IMR-90 (cell line): ENCODE data around the gene SVEP1. TPM values are rescaled to one million over a fixed set of nuclear protein-coding genes. Genes with fewer than 3 reads are reported as not detected.
A peak's percentile ranks its signal among the peaks of the same experiment; 100 is the strongest.

Experiments used
- ATAC-seq: fragments of 200-7000 bp; cut with Tn5 transposase; 2 replicates; pipeline ENCODE4 v1.9.1; 2020; ENCODE audit warnings: low read depth, mild to moderate bottlenecking, moderate library complexity
- BruUV-seq: library from RNA; stranded (reverse); fragments of 400-500 nt; replicated peaks from 2 replicates; lab custom pipeline; 2021; lab: Mats Ljungman, UMichigan
- CTCF ChIA-PET: fragments of 300-600 bp; formaldehyde crosslinking; extraction: SDS; loops from one replicate; lab custom pipeline; 2021; ENCODE audit warnings: antibody characterized with exemption; lab: Yijun Ruan, JAX
- POLR2A ChIA-PET: fragments of 300-600 bp; sonication (Branson Sonifier 250); formaldehyde crosslinking; loops from one replicate; lab custom pipeline; 2022; ENCODE audit warnings: antibody characterized with exemption; ENCODE audit not compliant: unreplicated experiment; lab: Charles Lee
- DNase-seq: peaks from one replicate; pipeline ENCODE4 v3.0.0; 2013
- H2AFZ ChIP-seq: replicated peaks from 2 replicates; pipeline ENCODE3; 2013; ENCODE audit warnings: low read length, mild to moderate bottlenecking; ENCODE audit not compliant: poor library complexity
- H2AK5ac ChIP-seq: 2 replicates; pipeline ENCODE4 v1.6.1; 2013; ENCODE audit warnings: low read depth, low read length, inconsistent platforms
- H2AK9ac ChIP-seq: replicated peaks from 2 replicates; pipeline ENCODE3; 2013; ENCODE audit warnings: mild to moderate bottlenecking, low read depth, low read length, moderate library complexity; ENCODE audit not compliant: poor library complexity
- H2BK120ac ChIP-seq: 2 replicates; pipeline ENCODE4 v1.6.1; 2013; ENCODE audit warnings: low read depth, low read length, inconsistent platforms
- H2BK15ac ChIP-seq: 3 replicates; pipeline ENCODE4 v1.6.1; 2013; ENCODE audit warnings: low read depth, low read length, inconsistent platforms
- H2BK20ac ChIP-seq: 2 replicates; pipeline ENCODE4 v1.6.1; 2013; ENCODE audit warnings: low read depth, mild to moderate bottlenecking, inconsistent platforms, low read length, moderate library complexity
- H2BK5ac ChIP-seq: 2 replicates; pipeline ENCODE4 v1.6.1; 2013; ENCODE audit warnings: mild to moderate bottlenecking, low read depth, low read length, inconsistent platforms; ENCODE audit not compliant: poor library complexity, severe bottlenecking
- H3K14ac ChIP-seq: replicated peaks from 2 replicates; pipeline ENCODE4 v1.6.1; 2013; ENCODE audit warnings: low read depth, low read length, inconsistent platforms
- H3K18ac ChIP-seq: 2 replicates; pipeline ENCODE4 v1.6.1; 2013; ENCODE audit warnings: low read depth, low read length, control low read depth
- H3K23ac ChIP-seq: 2 replicates; pipeline ENCODE4 v1.6.1; 2013; ENCODE audit warnings: low read depth, low read length, inconsistent platforms
- H3K27ac ChIP-seq: 2 replicates; pipeline ENCODE4 v1.5.1; 2013; ENCODE audit warnings: mild to moderate bottlenecking, control low read depth, low read length; ENCODE audit not compliant: insufficient read depth
- H3K27me3 ChIP-seq: 2 replicates; pipeline ENCODE4 v1.6.1; 2013; ENCODE audit warnings: low read length; ENCODE audit not compliant: control insufficient read depth, insufficient read depth
- H3K36me3 ChIP-seq: 2 replicates; pipeline ENCODE4 v1.6.1; 2013; ENCODE audit warnings: low read length, mixed read lengths; ENCODE audit not compliant: control insufficient read depth, insufficient read depth
- H3K4ac ChIP-seq: 2 replicates; pipeline ENCODE4 v1.6.1; 2013; ENCODE audit warnings: low read depth, low read length, inconsistent platforms
- H3K4me1 ChIP-seq: 2 replicates; pipeline ENCODE4 v1.6.1; 2013; ENCODE audit warnings: low read length, mixed read lengths; ENCODE audit not compliant: control insufficient read depth, insufficient read depth
- H3K4me2 ChIP-seq: 2 replicates; pipeline ENCODE4 v1.6.1; 2013; ENCODE audit warnings: low read depth, mild to moderate bottlenecking, control low read depth, low read length, moderate library complexity
- H3K4me3 ChIP-seq: 2 replicates; pipeline ENCODE4 v1.5.1; 2013; ENCODE audit warnings: low read depth, mild to moderate bottlenecking, control low read depth, low read length, moderate library complexity; ENCODE audit not compliant: insufficient read depth
- H3K56ac ChIP-seq: 2 replicates; pipeline ENCODE4 v1.6.1; 2013; ENCODE audit warnings: low read length, inconsistent platforms; ENCODE audit not compliant: insufficient read depth; ENCODE audit errors: extremely low read depth
- H3K79me1 ChIP-seq, 2 experiments: 2 replicates each; pipeline ENCODE4 v1.6.1; 2013; ENCODE audit warnings: low read length in 2 of 2, inconsistent platforms in 1 of 2, low read depth in 1 of 2
- H3K9ac ChIP-seq: 2 replicates; pipeline ENCODE4 v1.6.1; 2013; ENCODE audit warnings: low read depth, low read length, control low read depth
- H3K9me1 ChIP-seq: 2 replicates; pipeline ENCODE4 v1.6.1; 2013; ENCODE audit warnings: low read length, inconsistent platforms; ENCODE audit not compliant: insufficient read depth
- H3K9me3 ChIP-seq: 2 replicates; pipeline ENCODE4 v1.6.1; 2013; ENCODE audit warnings: low read length; ENCODE audit not compliant: control insufficient read depth, insufficient read depth
- H4K20me1 ChIP-seq: 2 replicates; pipeline ENCODE4 v1.6.1; 2013; ENCODE audit warnings: low read length, inconsistent platforms; ENCODE audit not compliant: insufficient read depth
- H4K5ac ChIP-seq: 2 replicates; pipeline ENCODE4 v1.6.1; 2013; ENCODE audit warnings: mild to moderate bottlenecking, low read depth, low read length, control low read depth
- H4K8ac ChIP-seq, 2 experiments: 2 replicates each; pipeline ENCODE4 v1.6.1; 2013; ENCODE audit warnings: low read depth in 2 of 2, low read length in 2 of 2, control low read depth in 1 of 2, inconsistent platforms in 1 of 2
- H4K91ac ChIP-seq: 2 replicates; pipeline ENCODE4 v1.6.1; 2013; ENCODE audit warnings: low read depth, low read length, inconsistent platforms; ENCODE audit not compliant: insufficient read depth
- CHD1 ChIP-seq: IDR thresholded peaks from 2 replicates; pipeline ENCODE4 v1.6.1; 2012; ENCODE audit warnings: low read depth, low read length, improper control_type of control experiment
- MXI1 ChIP-seq: IDR thresholded peaks from 2 replicates; pipeline ENCODE4 v1.6.1; 2012; ENCODE audit warnings: low read depth, mild to moderate bottlenecking, low read length, moderate library complexity, borderline replicate concordance
- RAD21 ChIP-seq: IDR thresholded peaks from 2 replicates; pipeline ENCODE4 v1.6.1; 2012; ENCODE audit warnings: low read length, improper control_type of control experiment
- SMC3 ChIP-seq: fragments of 150-350 bp; IDR thresholded peaks from 2 replicates; pipeline ENCODE4 v1.6.1; 2016; ENCODE audit warnings: low read depth, mild to moderate bottlenecking, antibody characterized with exemption, low read length, moderate library complexity
- WGBS, 2 experiments: methylation state at CpG; one replicate each; pipeline versions ENCODE4 v1.1.5 to v1.1.7; 2013; ENCODE audit warnings: missing lambda C conversion rate in 2 of 2; ENCODE audit not compliant: insufficient read length in 1 of 2; ENCODE audit errors: extremely low coverage in 2 of 2; 5-methylcytosine and 5-hydroxymethylcytosine counted together
- dilution Hi-C: fragments of 300-500 bp; cut with HindIII; formaldehyde crosslinking; loops from one replicate; pipeline ENCODE4 v1.14.3; 2018; ENCODE audit warnings: low sequenced_read_pairs; ENCODE audit not compliant: unreplicated experiment
- in situ Hi-C: fragments of 300-500 bp; cut with MboI; formaldehyde crosslinking; loops from 3 replicates; pipeline ENCODE4 v1.14.3; 2019; ENCODE audit warnings: low sequenced_read_pairs, inconsistent platforms, mixed read lengths
- intact Hi-C: fragments of 100-400 bp; cut with micrococcal nuclease; formaldehyde crosslinking; loops from 2 replicates; pipeline ENCODE4 v1.10.0; 2022
- polyA plus RNA-seq, 3 experiments: library from polyadenylated mRNA; depleted of rRNA; stranded (reverse); fragments of >200 nt; gene quantifications; 2 replicates each; pipeline ENCODE4 v1.2.3, GENCODE V29; 2012; ENCODE audit warnings: low replicate concordance in 1 of 3
- total RNA-seq: library from RNA; depleted of rRNA; stranded (reverse); fragments of >200 nt; gene quantifications from 2 replicates; pipeline ENCODE4 v1.2.3, GENCODE V29; 2012
- TF ChIP-seq, protein P1 (sequence below): conservative IDR thresholded peaks from 2 replicates; pipeline ENCODE4 v1.5.1; 2012; ENCODE audit warnings: mild to moderate bottlenecking, low read depth, low read length, improper control_type of control experiment

The SVEP1 gene
- total and polyA plus RNA-seq, 2 of the 4 experiments (the other 2 are of a cell fraction), result 4.8 to 16.7 TPM

DNA sequence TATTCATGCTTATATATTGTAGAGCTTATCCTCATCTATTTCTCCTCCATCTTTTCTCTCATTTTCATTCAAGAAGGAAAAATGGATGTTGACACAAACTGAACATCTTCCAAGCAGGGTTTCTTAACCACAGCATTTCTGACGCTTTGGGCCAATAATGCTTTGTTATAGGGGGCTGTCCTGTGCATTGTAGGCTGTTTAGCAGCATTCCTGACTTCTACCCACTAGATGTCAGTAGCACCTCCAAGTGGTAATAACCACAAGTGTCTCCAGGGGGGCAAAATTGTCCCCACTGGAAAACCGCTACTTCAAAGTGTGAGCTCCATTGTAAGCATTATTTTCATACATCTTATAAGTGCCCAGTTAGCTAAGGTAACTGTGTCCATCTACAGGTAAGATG, 239.2 kb downstream of the SVEP1 start:
- H2BK20ac ChIP-seq, result no peak overlapping the region
- H2BK120ac ChIP-seq, result no peak overlapping the region
- H3K18ac ChIP-seq, result no peak overlapping the region
- H3K56ac ChIP-seq, result no peak overlapping the region
- no peaks in the 10 kb centered on the region for H3K79me1 ChIP-seq
- no peaks in the 10 kb centered on the region; the same call in none of the 2 replicates for H3K4me1 ChIP-seq
- H3K23ac ChIP-seq, result no peak overlapping the region
- no peak overlapping the region for H2AK5ac ChIP-seq
- no peak overlapping the region for H3K9ac ChIP-seq
- no peak overlapping the region for H3K14ac ChIP-seq
- no peak overlapping the region for H2BK15ac ChIP-seq
- H3K27ac ChIP-seq, result no peak overlapping the region
- intact Hi-C loops, result no loop called here
- no peak overlapping the region for H4K91ac ChIP-seq
- dilution Hi-C loops, result no loop called here
- no peak overlapping the region for H2AK9ac ChIP-seq
- H3K4me3 ChIP-seq, result no peak overlapping the region
- H3K9me1 ChIP-seq, result no peaks in the 10 kb centered on the region
- no peak overlapping the region for H4K5ac ChIP-seq
- H3K36me3 ChIP-seq, result no peaks in the 10 kb centered on the region
- ChIA-PET CTCF (interaction anchor here (0.7 kb wide), 1 partner anchor 36 kb away, joined by 3 read pairs; no protein-coding TSS in a partner anchor), POLR2A (no interaction called here)
- BruUV-seq, result no TSS peak
- H2BK5ac ChIP-seq, result no peak overlapping the region
- H3K9me3 ChIP-seq, result no peaks in the 10 kb centered on the region
- H4K20me1 ChIP-seq, result no peaks in the 10 kb centered on the region
- H3K27me3 ChIP-seq, result no peaks in the 10 kb centered on the region
- no peak for DNase-seq
- H2AFZ ChIP-seq, result no peak overlapping the region
- no peak overlapping the region for H3K4ac ChIP-seq
- WGBS, 2 experiments, result no CpG with 5 or more reads among the region's 2 CpGs
- H4K8ac ChIP-seq, result no peak overlapping the region
- in situ Hi-C loops, result no loop called here
- H3K4me2 ChIP-seq, result no peak overlapping the region
- TF ChIP-seq SMC3 (peak; percentile 18; the same call in 1 of the 2 replicates), MXI1 (no peak), CHD1 (no peak), RAD21 (peak; percentile 44; the same call in 1 of the 2 replicates)
- TF ChIP-seq, protein P1, sequence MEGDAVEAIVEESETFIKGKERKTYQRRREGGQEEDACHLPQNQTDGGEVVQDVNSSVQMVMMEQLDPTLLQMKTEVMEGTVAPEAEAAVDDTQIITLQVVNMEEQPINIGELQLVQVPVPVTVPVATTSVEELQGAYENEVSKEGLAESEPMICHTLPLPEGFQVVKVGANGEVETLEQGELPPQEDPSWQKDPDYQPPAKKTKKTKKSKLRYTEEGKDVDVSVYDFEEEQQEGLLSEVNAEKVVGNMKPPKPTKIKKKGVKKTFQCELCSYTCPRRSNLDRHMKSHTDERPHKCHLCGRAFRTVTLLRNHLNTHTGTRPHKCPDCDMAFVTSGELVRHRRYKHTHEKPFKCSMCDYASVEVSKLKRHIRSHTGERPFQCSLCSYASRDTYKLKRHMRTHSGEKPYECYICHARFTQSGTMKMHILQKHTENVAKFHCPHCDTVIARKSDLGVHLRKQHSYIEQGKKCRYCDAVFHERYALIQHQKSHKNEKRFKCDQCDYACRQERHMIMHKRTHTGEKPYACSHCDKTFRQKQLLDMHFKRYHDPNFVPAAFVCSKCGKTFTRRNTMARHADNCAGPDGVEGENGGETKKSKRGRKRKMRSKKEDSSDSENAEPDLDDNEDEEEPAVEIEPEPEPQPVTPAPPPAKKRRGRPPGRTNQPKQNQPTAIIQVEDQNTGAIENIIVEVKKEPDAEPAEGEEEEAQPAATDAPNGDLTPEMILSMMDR, result peak; percentile 42
- peak; percentile 53; the same call in 1 of the 2 replicates for ATAC-seq
